H1 (cell line): Measurements from ENCODE around the gene DAZAP2.

Source experiments
- BRCA1 ChIP-seq: IDR thresholded peaks from 2 replicates; pipeline ENCODE4 v1.6.1; 2012; ENCODE audit warnings: low read depth, low read length, improper control_type of control experiment
- CBX5 ChIP-seq: fragments of 300-800, 300-1000 bp; sonication (generic); IDR thresholded peaks from 2 replicates; pipeline ENCODE4 v1.7.1; 2016; ENCODE audit warnings: antibody characterized with exemption, low read length, low read depth
- CTCF ChIP-seq, 3 experiments: IDR thresholded peaks; 1 replicate in 2 of 3; 2 replicates in 1 of 3; pipeline versions ENCODE4 v1.5.1 to v1.6.1; 2011; ENCODE audit warnings: low read length in 3 of 3, mild to moderate bottlenecking in 3 of 3, inconsistent platforms in 2 of 3, low read depth in 1 of 3, moderate library complexity in 1 of 3; ENCODE audit not compliant: insufficient read depth in 1 of 3; ENCODE audit errors: control extremely low read depth in 1 of 3
- EP300 ChIP-seq, 2 experiments: IDR thresholded peaks; 1 replicate in 1 of 2; 2 replicates in 1 of 2; pipeline ENCODE4 v1.6.1; 2011 to 2012; ENCODE audit warnings: low read depth in 2 of 2, low read length in 2 of 2, mild to moderate bottlenecking in 2 of 2, borderline replicate concordance in 1 of 2, inconsistent platforms in 1 of 2, moderate library complexity in 1 of 2
- HDAC2 ChIP-seq, 2 experiments: fragments of 300-600 bp in 1 of 2; sonication (generic) in 1 of 2; IDR thresholded peaks; 2 replicates each; pipeline ENCODE4 v1.6.1; 2011 to 2012; ENCODE audit warnings: low read depth in 2 of 2, low read length in 2 of 2, mild to moderate bottlenecking in 2 of 2, moderate library complexity in 2 of 2, borderline replicate concordance in 1 of 2, inconsistent platforms in 1 of 2
- MAFK ChIP-seq: IDR thresholded peaks from 2 replicates; pipeline ENCODE4 v1.6.1; 2012; ENCODE audit warnings: low read depth, mild to moderate bottlenecking, improper control_type of control experiment, low read length
- POLR2A ChIP-seq, 2 experiments: IDR thresholded peaks; 1 replicate in 1 of 2; 2 replicates in 1 of 2; pipeline ENCODE4 v1.6.1; 2011; ENCODE audit warnings: low read depth in 2 of 2, low read length in 2 of 2, mild to moderate bottlenecking in 2 of 2; ENCODE audit errors: control extremely low read depth in 1 of 2
- POLR2AphosphoS5 ChIP-seq: IDR thresholded peaks from 2 replicates; pipeline ENCODE4 v1.6.1; 2011; ENCODE audit warnings: low read depth, low read length
- SIX5 ChIP-seq: IDR thresholded peaks from 2 replicates; pipeline ENCODE4 v1.6.1; 2011; ENCODE audit warnings: mild to moderate bottlenecking, low read depth, low read length
- TAF1 ChIP-seq: IDR thresholded peaks from 2 replicates; pipeline ENCODE4 v1.6.1; 2011; ENCODE audit warnings: mild to moderate bottlenecking, low read depth, low read length
- TCF12 ChIP-seq: IDR thresholded peaks from 2 replicates; pipeline ENCODE4 v1.6.1; 2011; ENCODE audit warnings: low read depth, mild to moderate bottlenecking, low read length

DNA sequence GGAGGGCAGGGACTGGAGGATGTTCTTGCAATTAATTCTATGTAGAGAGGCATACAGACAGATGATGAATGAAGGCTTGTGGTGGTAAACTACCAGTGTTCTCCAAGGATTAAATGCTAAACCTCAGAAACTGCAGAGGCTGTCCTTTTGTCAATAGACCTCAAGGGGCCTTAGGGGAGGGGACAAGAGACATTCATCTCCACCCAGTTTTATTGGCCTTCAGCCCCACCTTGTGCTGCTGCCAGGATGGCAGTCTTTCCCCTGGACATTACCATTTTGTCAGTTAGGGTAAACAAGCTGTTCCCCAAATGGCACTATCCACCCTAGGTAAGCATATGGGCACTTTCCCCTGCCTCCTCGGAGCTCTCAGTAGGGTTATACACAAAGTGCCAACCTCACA lies 36.5 kb downstream of the DAZAP2 start:
- TF ChIP-seq CTCF (IDR thresholded peaks at IDR 0.05; ENCODE audit: control extremely low read depth in 1 of 3, insufficient read depth in 1 of 3, low read depth in 1 of 3, low read length in 3 of 3) (no peak), CBX5 (no peak), POLR2A (IDR thresholded peaks at IDR 0.05; ENCODE audit: control extremely low read depth in 1 of 2, low read depth in 2 of 2, low read length in 2 of 2) (no peak), TAF1 (no peak), TCF12 (no peak), EP300 (IDR thresholded peaks at IDR 0.05; ENCODE audit: borderline replicate concordance in 1 of 2, low read depth in 2 of 2, low read length in 2 of 2) (no peak), MAFK (no peak), POLR2AphosphoS5 (no peak), SIX5 (no peak), HDAC2 (IDR thresholded peaks at IDR 0.05; ENCODE audit: borderline replicate concordance in 1 of 2, low read depth in 2 of 2, low read length in 2 of 2) (no peak), BRCA1 (no peak)
